Stimulated activated CD4-positive, alpha-beta T cell treated with anti-CD3 and anti-CD28 coated beads, Interleukin-1b, Interleukin-23, amount 100 ng/mL, for 1 hour (primary cell): Measurements from ENCODE around the gene HOXD13.

Experiments used
- DNase-seq, 2 donors: peaks; one replicate each; pipeline ENCODE4 v3.0.0-alpha.2; 2020; ENCODE audit warnings: low read depth in 2 of 2

The HOXD13 gene

GRCh38 chr2:176105078-176105729 is 12.7 kb downstream of the HOXD13 start:
- DNase-seq, result no peak

GRCh38 chr2:176105730-176106580 is 13.4 kb downstream of the HOXD13 start:
- DNase-seq, result no peak

GRCh38 chr2:176106581-176107539 is 14.3 kb downstream of the HOXD13 start, which contains the start of gene HOXD11:
Gene HOXD11 (plus strand): TSS chr2:176107280. CDS start chr2:176107356, 76 bp downstream.
- no peak for DNase-seq

- DNase-seq, result no peak
Measured at GRCh38 chr2:176107731-176108181, 15.2 kb downstream of the HOXD13 start.

- no peak for DNase-seq
Measured at GRCh38 chr2:176109192-176109901, 16.8 kb downstream of the HOXD13 start.

GRCh38 chr2:176109946-176110345 is 17.4 kb downstream of the HOXD13 start:
- DNase-seq, result no peak

- no peak for DNase-seq
Measured at GRCh38 chr2:176110415-176111308, 18.1 kb downstream of the HOXD13 start.

GRCh38 chr2:176111309-176111663 is 18.8 kb downstream of the HOXD13 start:
- DNase-seq, result no peak

- DNase-seq, result no peak
Measured at GRCh38 chr2:176111846-176112374, 19.4 kb downstream of the HOXD13 start.

- no peak for DNase-seq
Measured at GRCh38 chr2:176112375-176113302, 20.1 kb downstream of the HOXD13 start.

- no peak for DNase-seq
Measured at GRCh38 chr2:176114120-176114929, 21.8 kb downstream of the HOXD13 start.

GRCh38 chr2:176114930-176115625 is 22.6 kb downstream of the HOXD13 start:
- no peak for DNase-seq

GRCh38 chr2:176115883-176116813 is 23.6 kb downstream of the HOXD13 start, which contains the start of gene HOXD10:
Gene HOXD10 (plus strand): TSS chr2:176116778. CDS start chr2:176116834, 56 bp downstream.
- no peak for DNase-seq

- no peak for DNase-seq
Measured at GRCh38 chr2:176117162-176117822, 24.8 kb downstream of the HOXD13 start.

- DNase-seq, result no peak
Measured at GRCh38 chr2:176117823-176118371, 25.4 kb downstream of the HOXD13 start.
